HepG2 (cell line): ENCODE data around the gene TRIM28. TPM values are rescaled to one million over a fixed set of nuclear protein-coding genes. Genes with fewer than 3 reads are reported as not detected.

Experiments used
- ARID2 ChIP-seq: sonication (generic); formaldehyde crosslinking; IDR thresholded peaks from 2 replicates; pipeline ENCODE4 v1.8.1; 2022; ENCODE audit warnings: mild to moderate bottlenecking, missing genetic modification reagents, borderline replicate concordance
- ELF4 ChIP-seq: sonication (generic); formaldehyde crosslinking; IDR thresholded peaks from 2 replicates; pipeline ENCODE4 v1.5.0; 2020; ENCODE audit warnings: missing genetic modification reagents, mild to moderate bottlenecking, moderate library complexity, borderline replicate concordance
- GFI1 ChIP-seq: sonication (generic); formaldehyde crosslinking; IDR thresholded peaks from 2 replicates; pipeline ENCODE4 v1.5.0; 2020; ENCODE audit warnings: missing genetic modification reagents, mild to moderate bottlenecking, borderline replicate concordance
- GLMP ChIP-seq: sonication (generic); formaldehyde crosslinking; IDR thresholded peaks from 2 replicates; pipeline ENCODE4 v1.9.0; 2021; ENCODE audit warnings: missing genetic modification reagents, mild to moderate bottlenecking, borderline replicate concordance
- HNF1B ChIP-seq: sonication (generic); formaldehyde crosslinking; IDR thresholded peaks from 2 replicates; pipeline ENCODE4 v1.5.1; 2020; ENCODE audit warnings: mild to moderate bottlenecking, moderate library complexity, missing genetic modification reagents
- KDM5B ChIP-seq: sonication (generic); formaldehyde crosslinking; IDR thresholded peaks from 2 replicates; pipeline ENCODE4 v1.4.0; 2020; ENCODE audit warnings: missing genetic modification reagents, mild to moderate bottlenecking, borderline replicate concordance
- NFATC3 ChIP-seq: sonication (generic); formaldehyde crosslinking; IDR thresholded peaks from 2 replicates; pipeline ENCODE4 v1.5.1; 2020; ENCODE audit warnings: mild to moderate bottlenecking, missing genetic modification reagents
- PHF5A ChIP-seq: IDR thresholded peaks from one replicate; pipeline ENCODE4 v1.6.1; 2018; ENCODE audit warnings: low read depth, missing genetic modification reagents; ENCODE audit not compliant: unreplicated experiment
- REXO4 ChIP-seq: sonication (generic); formaldehyde crosslinking; IDR thresholded peaks from 2 replicates; pipeline ENCODE4 v1.8.0; 2022; ENCODE audit warnings: missing genetic modification reagents, mild to moderate bottlenecking, borderline replicate concordance
- SRSF1 ChIP-seq: fragments of 200-400 bp; formaldehyde crosslinking; optimal IDR thresholded peaks from 2 replicates; pipeline ENCODE3; 2017; ENCODE audit warnings: mild to moderate bottlenecking, low read depth, low read length, moderate library complexity
- SRY ChIP-seq: sonication (generic); formaldehyde crosslinking; IDR thresholded peaks from 2 replicates; pipeline ENCODE4 v1.8.0; 2022; ENCODE audit warnings: mild to moderate bottlenecking, missing genetic modification reagents
- TBX2 ChIP-seq: sonication (generic); formaldehyde crosslinking; IDR thresholded peaks from 2 replicates; pipeline ENCODE4 v1.5.0; 2020; ENCODE audit warnings: missing genetic modification reagents, mild to moderate bottlenecking, borderline replicate concordance
- TRAFD1 ChIP-seq: sonication (generic); formaldehyde crosslinking; IDR thresholded peaks from 2 replicates; pipeline ENCODE4 v1.5.1; 2020; ENCODE audit warnings: missing genetic modification reagents, mild to moderate bottlenecking, borderline replicate concordance
- ZNF3 ChIP-seq: IDR thresholded peaks from 2 replicates; pipeline ENCODE4 v1.7.0; 2017; ENCODE audit warnings: inconsistent platforms
- ZNF430 ChIP-seq: sonication (generic); formaldehyde crosslinking; IDR thresholded peaks from 2 replicates; pipeline ENCODE4 v1.9.0; 2021; ENCODE audit warnings: mild to moderate bottlenecking, missing genetic modification reagents
- ZNF549 ChIP-seq: sonication (generic); formaldehyde crosslinking; IDR thresholded peaks from 2 replicates; pipeline ENCODE4 v1.5.0; 2020; ENCODE audit warnings: missing genetic modification reagents
- ZNF850 ChIP-seq: sonication (generic); formaldehyde crosslinking; conservative IDR thresholded peaks from 2 replicates; pipeline ENCODE4 v1.9.0; 2021; ENCODE audit warnings: mild to moderate bottlenecking, missing genetic modification reagents
- ZSCAN30 ChIP-seq: sonication (generic); formaldehyde crosslinking; IDR thresholded peaks from 2 replicates; pipeline ENCODE4 v1.5.0; 2020; ENCODE audit warnings: mild to moderate bottlenecking, missing genetic modification reagents
- polyA plus RNA-seq, 8 experiments: library from polyadenylated mRNA; depleted of rRNA in 3 of 8; stranded (reverse) in 7 of 8; unstranded in 1 of 8; fragments of >200 nt; fragmentation: Illumina TruSeq in 4 of 8; extraction: Trizol in 4 of 8; gene quantifications; 2 replicates each; pipeline versions ENCODE4 v1.2.1 to v1.2.3, GENCODE V29; 2011 to 2016; ENCODE audit warnings: low read depth in 4 of 8, missing spikeins in 1 of 8, mixed read lengths in 1 of 8; ENCODE audit not compliant: insufficient read depth in 1 of 8
- total RNA-seq, 5 experiments: library from RNA; depleted of rRNA; stranded (reverse); fragments of >200 nt; fragmentation: Illumina TruSeq; extraction: Trizol; gene quantifications; 2 replicates each; pipeline ENCODE4 v1.2.3, GENCODE V29; 2016; ENCODE audit warnings: low read depth in 1 of 5
- TF ChIP-seq, protein P1 (sequence below): fragments of 450-650 bp; IDR thresholded peaks from 2 replicates; pipeline ENCODE4 v1.6.1; 2016
- TF ChIP-seq, protein P2 (sequence below): sonication (generic); formaldehyde crosslinking; IDR thresholded peaks from 2 replicates; pipeline ENCODE4 v1.9.0; 2021; ENCODE audit warnings: missing genetic modification reagents, borderline replicate concordance

TRIM28 gene
- total and polyA plus RNA-seq, 2 of the 13 experiments (the other 11 are each of a cell fraction or from before 2014, with no cell fraction given), result 361 to 439 TPM

DNA sequence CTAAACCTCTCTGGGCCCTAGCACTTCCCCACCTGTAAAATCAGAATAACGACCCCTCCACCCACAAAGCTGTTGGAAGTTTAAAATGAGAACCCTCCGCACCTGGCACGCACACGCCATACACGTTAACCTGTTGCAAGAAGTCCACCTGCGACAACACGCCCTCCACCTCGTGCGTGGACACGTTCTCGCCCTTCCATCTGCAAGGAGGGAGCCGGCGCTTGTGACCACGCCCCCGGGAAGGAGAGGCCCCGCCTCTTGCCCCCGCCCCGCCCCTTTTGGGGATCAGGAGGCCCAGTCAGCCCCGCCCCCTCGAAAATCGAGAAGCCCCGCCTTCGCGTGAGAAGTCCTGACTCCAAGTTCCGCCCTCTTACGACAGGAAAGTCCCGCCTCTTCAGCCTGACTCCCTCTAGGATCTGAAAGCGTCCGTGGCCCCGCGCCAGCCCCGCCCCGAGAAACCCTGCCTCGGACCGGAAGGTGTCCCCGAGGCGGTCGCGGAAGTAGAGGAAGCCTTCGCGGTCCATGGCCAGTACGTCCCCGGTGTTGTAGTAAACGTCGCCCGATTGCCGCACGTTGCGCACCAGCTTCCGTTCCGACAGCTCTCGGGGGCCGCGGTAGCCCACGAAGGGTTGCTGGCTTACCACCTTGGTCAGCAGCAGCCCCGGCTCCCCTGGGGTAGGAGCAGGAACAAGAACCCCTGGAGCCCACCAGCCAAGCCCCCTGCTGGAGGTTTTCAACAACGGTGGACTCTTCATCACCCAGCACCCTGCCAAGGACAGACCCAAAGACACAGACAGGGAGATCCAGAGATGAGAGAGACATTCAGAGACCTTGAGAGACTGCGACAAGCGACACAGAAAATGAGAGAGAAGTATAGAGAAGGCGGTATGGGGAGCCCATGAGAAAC lies 44.6 kb upstream of the TRIM28 start (continued):
- peak; percentile 92 for TF ChIP-seq HNF1B (CRISPR knock-in tag)
- no peak for TF ChIP-seq ZSCAN30 (CRISPR knock-in tag)
- peak; percentile 78; the same call in 1 of the 2 replicates for TF ChIP-seq ARID2 (CRISPR knock-in tag)
- no peak for TF ChIP-seq REXO4 (CRISPR knock-in tag)
- TF ChIP-seq ZNF549 (CRISPR knock-in tag), result no peak
- TF ChIP-seq GFI1 (CRISPR knock-in tag), result no peak
- TF ChIP-seq TBX2 (CRISPR knock-in tag), result peak; percentile 69; the same call in 1 of the 2 replicates
- TF ChIP-seq ZNF430 (CRISPR knock-in tag), result peak; percentile 85; the same call in 1 of the 2 replicates
- peak; percentile 52 for TF ChIP-seq PHF5A (CRISPR knock-in tag)
- TF ChIP-seq ZNF3 (CRISPR knock-in tag), result no peak
- TF ChIP-seq TRAFD1 (CRISPR knock-in tag), result no peak
- no peak for TF ChIP-seq SRSF1
- no peak; the same call in 1 of the 2 replicates for TF ChIP-seq KDM5B (CRISPR knock-in tag)
- no peak for TF ChIP-seq ELF4 (CRISPR knock-in tag)
- no peak for TF ChIP-seq NFATC3 (CRISPR knock-in tag)
- no peak for TF ChIP-seq ZNF850 (CRISPR knock-in tag)
- TF ChIP-seq, protein P1, sequence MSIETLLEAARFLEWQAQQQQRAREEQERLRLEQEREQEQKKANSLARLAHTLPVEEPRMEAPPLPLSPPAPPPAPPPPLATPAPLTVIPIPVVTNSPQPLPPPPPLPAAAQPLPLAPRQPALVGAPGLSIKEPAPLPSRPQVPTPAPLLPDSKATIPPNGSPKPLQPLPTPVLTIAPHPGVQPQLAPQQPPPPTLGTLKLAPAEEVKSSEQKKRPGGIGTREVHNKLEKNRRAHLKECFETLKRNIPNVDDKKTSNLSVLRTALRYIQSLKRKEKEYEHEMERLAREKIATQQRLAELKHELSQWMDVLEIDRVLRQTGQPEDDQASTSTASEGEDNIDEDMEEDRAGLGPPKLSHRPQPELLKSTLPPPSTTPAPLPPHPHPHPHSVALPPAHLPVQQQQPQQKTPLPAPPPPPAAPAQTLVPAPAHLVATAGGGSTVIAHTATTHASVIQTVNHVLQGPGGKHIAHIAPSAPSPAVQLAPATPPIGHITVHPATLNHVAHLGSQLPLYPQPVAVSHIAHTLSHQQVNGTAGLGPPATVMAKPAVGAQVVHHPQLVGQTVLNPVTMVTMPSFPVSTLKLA, result peak; percentile 38; the same call in 1 of the 2 replicates
- TF ChIP-seq, protein P2, sequence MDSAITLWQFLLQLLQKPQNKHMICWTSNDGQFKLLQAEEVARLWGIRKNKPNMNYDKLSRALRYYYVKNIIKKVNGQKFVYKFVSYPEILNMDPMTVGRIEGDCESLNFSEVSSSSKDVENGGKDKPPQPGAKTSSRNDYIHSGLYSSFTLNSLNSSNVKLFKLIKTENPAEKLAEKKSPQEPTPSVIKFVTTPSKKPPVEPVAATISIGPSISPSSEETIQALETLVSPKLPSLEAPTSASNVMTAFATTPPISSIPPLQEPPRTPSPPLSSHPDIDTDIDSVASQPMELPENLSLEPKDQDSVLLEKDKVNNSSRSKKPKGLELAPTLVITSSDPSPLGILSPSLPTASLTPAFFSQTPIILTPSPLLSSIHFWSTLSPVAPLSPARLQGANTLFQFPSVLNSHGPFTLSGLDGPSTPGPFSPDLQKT (CRISPR knock-in tag), result no peak
- no peak for TF ChIP-seq GLMP
- 0 out of 2 replicates have a peak, but pooled peaks have one; percentile 71 for TF ChIP-seq SRY
